Ramos (cell line): ENCODE data around the gene SLC25A29.
"Not testable (repeated sequence)": the region's sequence is repeated elsewhere in the genome, so short reads cannot be mapped to it uniquely, and the experiment has no call there.

Experiments
- in situ Hi-C: fragments of 300-500 bp; cut with MboI; formaldehyde crosslinking; loops from one replicate; pipeline ENCODE4 v1.14.3; 2022; ENCODE audit warnings: low sequenced_read_pairs; ENCODE audit not compliant: unreplicated experiment

Gene SLC25A29

GRCh38 chr14:100295376-100296105, 10.7 kb downstream of the SLC25A29 start:
- in situ Hi-C loops, result no loop called here

GRCh38 chr14:100294963-100295330, 11.3 kb downstream of the SLC25A29 start:
- in situ Hi-C loops, result no loop called here

- in situ Hi-C loops, result no loop called here
Measured at GRCh38 chr14:100294213-100294962, 11.9 kb downstream of the SLC25A29 start.

- in situ Hi-C loops, result no loop called here
Measured at GRCh38 chr14:100293497-100294212, 12.6 kb downstream of the SLC25A29 start.

GRCh38 chr14:100292776-100293461, 13.3 kb downstream of the SLC25A29 start:
- in situ Hi-C loops, result no loop called here

GRCh38 chr14:100292301-100292775, 13.9 kb downstream of the SLC25A29 start:
- in situ Hi-C loops, result no loop called here

GRCh38 chr14:100291305-100292075, 14.8 kb downstream of the SLC25A29 start:
- in situ Hi-C loops, result no loop called here

GRCh38 chr14:100290607-100291304, 15.5 kb downstream of the SLC25A29 start:
- in situ Hi-C loops, result no loop called here

GRCh38 chr14:100289916-100290606, 16.2 kb downstream of the SLC25A29 start:
- in situ Hi-C loops, result no loop called here

GRCh38 chr14:100288382-100289185, 17.7 kb downstream of the SLC25A29 start:
- in situ Hi-C loops, result no loop called here

GRCh38 chr14:100287998-100288295, 18.3 kb downstream of the SLC25A29 start:
- in situ Hi-C loops, result not testable (repeated sequence)

- in situ Hi-C loops, result no loop called here
Measured at GRCh38 chr14:100287202-100287997, 18.8 kb downstream of the SLC25A29 start.

- in situ Hi-C loops, result no loop called here
Measured at GRCh38 chr14:100286484-100287191, 19.6 kb downstream of the SLC25A29 start.

- in situ Hi-C loops, result no loop called here
Measured at GRCh38 chr14:100285913-100286400, 20.3 kb downstream of the SLC25A29 start.

- in situ Hi-C loops, result no loop called here
Measured at GRCh38 chr14:100285021-100285912, 21.0 kb downstream of the SLC25A29 start.
